ENCODE measurements around the gene ARL5B.

ARL5B gene

GRCh38 chr10:18703521-18703920 lies 44.3 kb downstream of the ARL5B start:
- DNase-seq (ENCODE audit: low spot score), result no peak

- DNase-seq (ENCODE audit: low spot score), result no peak
Observed at GRCh38 chr10:18710201-18710653, 51.0 kb downstream of the ARL5B start.

- no peak for DNase-seq (ENCODE audit: low spot score)
Observed at GRCh38 chr10:18713077-18713476, 53.8 kb downstream of the ARL5B start.

GRCh38 chr10:18718991-18719390 lies 59.8 kb downstream of the ARL5B start:
- no peak for DNase-seq (ENCODE audit: low spot score)

- DNase-seq (ENCODE audit: low spot score), result no peak
Observed at GRCh38 chr10:18719811-18720210, 60.6 kb downstream of the ARL5B start.

- no peak for DNase-seq (ENCODE audit: low spot score)
Observed at GRCh38 chr10:18721067-18721466, 61.8 kb downstream of the ARL5B start.

- no peak for DNase-seq (ENCODE audit: low spot score)
Observed at GRCh38 chr10:18723801-18724200, 64.6 kb downstream of the ARL5B start.
